ENCODE measurements around the gene IFNA14.
"Not testable (repeated sequence)": the region's sequence is repeated elsewhere in the genome, so short reads cannot be mapped to it uniquely, and the experiment has no call there.

Gene IFNA14

GRCh38 chr9:21213411-21214326 lies 26.1 kb downstream of the IFNA14 start:
- not testable (repeated sequence) for H3K4me3 ChIP-seq (ENCODE audit: low read depth, low read length, poor library complexity, severe bottlenecking); H3K9me3 ChIP-seq (ENCODE audit: low read length); H3K27ac ChIP-seq (ENCODE audit: low read depth, low read length, poor library complexity, severe bottlenecking); H3K9me2 ChIP-seq (ENCODE audit: low read depth, low read length); H4K20me1 ChIP-seq (ENCODE audit: insufficient read depth, low read length); H2AFZ ChIP-seq (ENCODE audit: low read length); H3F3A ChIP-seq (ENCODE audit: insufficient read depth, low read length); H3K4me2 ChIP-seq (ENCODE audit: low read length); H3K36me3 ChIP-seq (ENCODE audit: insufficient read depth, low read length); H3K4me1 ChIP-seq (ENCODE audit: insufficient read depth, low read length, severe bottlenecking); H3K9ac ChIP-seq (ENCODE audit: low read length); H3K27me3 ChIP-seq (ENCODE audit: insufficient read depth, low read length); H3K79me2 ChIP-seq (ENCODE audit: insufficient read depth, low read length)
- TF ChIP-seq CTCF (IDR thresholded peaks at IDR 0.05; ENCODE audit: low read length) = peak; percentile 60

- not testable (repeated sequence) for H3K27me3 ChIP-seq (ENCODE audit: insufficient read depth, low read length); H3K9me2 ChIP-seq (ENCODE audit: low read depth, low read length); H3K9ac ChIP-seq (ENCODE audit: low read length); H3F3A ChIP-seq (ENCODE audit: insufficient read depth, low read length); H2AFZ ChIP-seq (ENCODE audit: low read length); H3K36me3 ChIP-seq (ENCODE audit: insufficient read depth, low read length); H3K79me2 ChIP-seq (ENCODE audit: insufficient read depth, low read length); H3K4me3 ChIP-seq (ENCODE audit: low read depth, low read length, poor library complexity, severe bottlenecking); H4K20me1 ChIP-seq (ENCODE audit: insufficient read depth, low read length); H3K4me1 ChIP-seq (ENCODE audit: insufficient read depth, low read length, severe bottlenecking); H3K4me2 ChIP-seq (ENCODE audit: low read length); H3K27ac ChIP-seq (ENCODE audit: low read depth, low read length, poor library complexity, severe bottlenecking); H3K9me3 ChIP-seq (ENCODE audit: low read length)
Measured at GRCh38 chr9:21212160-21212559, 27.6 kb downstream of the IFNA14 start.

GRCh38 chr9:21210782-21211181 lies 29.0 kb downstream of the IFNA14 start:
- not testable (repeated sequence) for H3K27me3 ChIP-seq (ENCODE audit: insufficient read depth, low read length); H2AFZ ChIP-seq (ENCODE audit: low read length); H3K4me1 ChIP-seq (ENCODE audit: insufficient read depth, low read length, severe bottlenecking); H3K27ac ChIP-seq (ENCODE audit: low read depth, low read length, poor library complexity, severe bottlenecking); H3K4me3 ChIP-seq (ENCODE audit: low read depth, low read length, poor library complexity, severe bottlenecking); H3K79me2 ChIP-seq (ENCODE audit: insufficient read depth, low read length); H3K9me2 ChIP-seq (ENCODE audit: low read depth, low read length); H3K4me2 ChIP-seq (ENCODE audit: low read length); H3F3A ChIP-seq (ENCODE audit: insufficient read depth, low read length); H3K9me3 ChIP-seq (ENCODE audit: low read length); H3K36me3 ChIP-seq (ENCODE audit: insufficient read depth, low read length); H3K9ac ChIP-seq (ENCODE audit: low read length); H4K20me1 ChIP-seq (ENCODE audit: insufficient read depth, low read length)

- no peak overlapping the region for H3K4me2 ChIP-seq (ENCODE audit: low read length)
- no peaks in the 10 kb centered on the region for H3K36me3 ChIP-seq (ENCODE audit: insufficient read depth, low read length)
- H3K4me1 ChIP-seq (ENCODE audit: insufficient read depth, low read length, severe bottlenecking) = no peaks in the 10 kb centered on the region
- H3K4me3 ChIP-seq (ENCODE audit: low read depth, low read length, poor library complexity, severe bottlenecking) = no peak overlapping the region
- no peak overlapping the region for H3K27ac ChIP-seq (ENCODE audit: low read depth, low read length, poor library complexity, severe bottlenecking)
- no peak overlapping the region for H2AFZ ChIP-seq (ENCODE audit: low read length)
- no peak overlapping the region for H3K9ac ChIP-seq (ENCODE audit: low read length)
- H3K79me2 ChIP-seq (ENCODE audit: insufficient read depth, low read length) = no peaks in the 10 kb centered on the region
- H3F3A ChIP-seq (ENCODE audit: insufficient read depth, low read length) = no peaks in the 10 kb centered on the region
- H4K20me1 ChIP-seq (ENCODE audit: insufficient read depth, low read length) = no peaks in the 10 kb centered on the region
- TF ChIP-seq EZH2 (IDR thresholded peaks at IDR 0.05; ENCODE audit: borderline replicate concordance, low read length) (no peak), CTCF (IDR thresholded peaks at IDR 0.05; ENCODE audit: low read length) (no peak)
- no peaks in the 10 kb centered on the region for H3K9me2 ChIP-seq (ENCODE audit: low read depth, low read length)
- H3K27me3 ChIP-seq (ENCODE audit: insufficient read depth, low read length) = no peaks in the 10 kb centered on the region
- no peaks in the 10 kb centered on the region for H3K9me3 ChIP-seq (ENCODE audit: low read length)
Measured at GRCh38 chr9:21210311-21210710, 29.5 kb downstream of the IFNA14 start.

- H3K9ac ChIP-seq (ENCODE audit: low read length); H3K27ac ChIP-seq (ENCODE audit: low read depth, low read length, poor library complexity, severe bottlenecking); H3K9me2 ChIP-seq (ENCODE audit: low read depth, low read length); H2AFZ ChIP-seq (ENCODE audit: low read length); H3K4me1 ChIP-seq (ENCODE audit: insufficient read depth, low read length, severe bottlenecking); H3K4me2 ChIP-seq (ENCODE audit: low read length); H3F3A ChIP-seq (ENCODE audit: insufficient read depth, low read length); H3K79me2 ChIP-seq (ENCODE audit: insufficient read depth, low read length); H4K20me1 ChIP-seq (ENCODE audit: insufficient read depth, low read length); H3K27me3 ChIP-seq (ENCODE audit: insufficient read depth, low read length); H3K9me3 ChIP-seq (ENCODE audit: low read length); H3K4me3 ChIP-seq (ENCODE audit: low read depth, low read length, poor library complexity, severe bottlenecking); H3K36me3 ChIP-seq (ENCODE audit: insufficient read depth, low read length): not testable (repeated sequence)
Measured at GRCh38 chr9:21207043-21207442, 32.8 kb downstream of the IFNA14 start, which contains the start of gene IFNA10. IFNA10 (minus strand) TSS chr9:21207143; CDS start chr9:21207097, 46 bp downstream.

Data from OCI-LY1 (cell line).